Measurements from ENCODE around the gene KMT2B. TPM values are rescaled to one million over a fixed set of nuclear protein-coding genes. Genes with fewer than 3 reads are reported as not detected.

The KMT2B gene
- total RNA-seq, 2 experiments from 2014 or later, result 65.1 to 67.2 TPM

DNA sequence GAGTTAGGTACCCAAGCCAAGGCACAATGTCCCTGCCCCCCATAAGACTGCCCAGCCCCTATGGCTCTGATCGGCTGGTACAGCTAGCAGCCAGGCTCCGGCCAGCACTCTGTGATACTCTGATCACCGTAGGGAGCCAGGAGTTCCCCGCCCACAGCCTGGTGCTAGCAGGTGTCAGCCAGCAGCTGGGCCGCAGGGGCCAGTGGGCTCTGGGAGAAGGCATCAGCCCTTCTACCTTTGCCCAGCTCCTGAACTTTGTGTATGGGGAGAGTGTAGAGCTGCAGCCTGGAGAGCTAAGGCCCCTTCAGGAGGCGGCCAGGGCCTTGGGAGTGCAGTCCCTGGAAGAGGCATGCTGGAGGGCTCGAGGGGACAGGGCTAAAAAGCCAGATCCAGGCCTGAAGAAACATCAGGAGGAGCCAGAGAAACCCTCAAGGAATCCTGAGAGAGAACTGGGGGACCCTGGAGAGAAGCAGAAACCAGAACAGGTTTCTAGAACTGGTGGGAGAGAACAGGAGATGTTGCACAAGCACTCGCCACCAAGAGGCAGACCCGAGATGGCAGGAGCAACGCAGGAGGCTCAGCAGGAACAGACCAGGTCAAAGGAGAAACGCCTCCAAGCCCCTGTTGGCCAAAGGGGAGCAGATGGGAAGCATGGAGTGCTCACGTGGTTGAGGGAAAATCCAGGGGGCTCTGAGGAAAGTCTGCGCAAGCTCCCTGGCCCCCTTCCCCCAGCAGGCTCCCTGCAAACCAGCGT, 3.0 kb upstream of the KMT2B start:
- peaks cover 9% of the 10 kb centered on the region for H3K36me3 Mint-ChIP-seq (ENCODE audit: low read depth)
- no peaks in the 10 kb centered on the region for H3K9me3 Mint-ChIP-seq
- DNase-seq, result peak; percentile 38
- H3K4me3 Mint-ChIP-seq, result peak overlapping the region; percentile 87
- H3K27me3 Mint-ChIP-seq, result no peaks in the 10 kb centered on the region
- H3K27ac Mint-ChIP-seq, result peak overlapping the region; percentile 99
- H3K4me1 Mint-ChIP-seq, result peaks cover 78% of the 10 kb centered on the region
- POLR2A ChIA-PET, result interaction anchor here (0.7 to 4.3 kb wide), 2 partner anchors 12 to 299 kb away, joined by 3 to 31 read pairs; no protein-coding TSS in a partner anchor
- CTCF ChIA-PET, result interaction anchor here (0.6 to 6.0 kb wide), 9 partner anchors 10 to 362 kb away, joined by 3 to 72 read pairs (median 5); partner anchors contain the start of genes LIN37, PSENEN, U2AF1L4 and ZBTB32

DNA sequence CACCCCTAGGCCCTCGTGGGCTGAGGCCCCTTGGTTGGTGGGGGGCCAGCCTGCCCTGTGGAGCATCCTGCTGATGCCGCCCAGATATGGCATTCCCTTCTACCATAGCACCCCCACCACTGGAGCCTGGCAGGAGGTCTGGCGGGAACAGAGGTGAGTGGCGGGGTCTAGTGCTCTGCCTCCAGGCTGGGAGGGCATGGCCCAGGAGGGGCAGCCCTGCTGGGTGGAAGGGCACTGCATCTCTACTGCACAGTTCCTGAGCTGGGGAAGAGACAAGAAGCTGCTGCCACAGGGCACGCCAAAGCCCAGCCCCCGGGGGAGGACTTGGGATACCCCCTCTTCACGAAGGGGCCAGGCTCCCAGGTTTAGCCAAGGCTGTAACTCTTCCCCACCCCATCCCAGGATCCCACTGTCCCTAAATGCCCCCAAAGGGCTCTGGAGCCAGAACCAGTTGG, 2.4 kb upstream of the KMT2B start:
- POLR2A ChIA-PET, result interaction anchor here (0.6 kb wide), 1 partner anchor 33 kb away, joined by 3 read pairs; the partner anchor contains the start of gene LIN37
- H3K27ac Mint-ChIP-seq, result peak overlapping the region; percentile 94
- peaks cover 77% of the 10 kb centered on the region for H3K4me1 Mint-ChIP-seq
- no peaks in the 10 kb centered on the region for H3K9me3 Mint-ChIP-seq
- DNase-seq, result no peak
- H3K27me3 Mint-ChIP-seq, result no peaks in the 10 kb centered on the region
- peaks cover 12% of the 10 kb centered on the region for H3K36me3 Mint-ChIP-seq (ENCODE audit: low read depth)
- CTCF ChIA-PET, result interaction anchor here (0.6 to 6.0 kb wide), 8 partner anchors 10 to 362 kb away, joined by 3 to 72 read pairs (median 4); partner anchors contain the start of genes LIN37 and ZBTB32
- peak overlapping the region; percentile 87 for H3K4me3 Mint-ChIP-seq

DNA sequence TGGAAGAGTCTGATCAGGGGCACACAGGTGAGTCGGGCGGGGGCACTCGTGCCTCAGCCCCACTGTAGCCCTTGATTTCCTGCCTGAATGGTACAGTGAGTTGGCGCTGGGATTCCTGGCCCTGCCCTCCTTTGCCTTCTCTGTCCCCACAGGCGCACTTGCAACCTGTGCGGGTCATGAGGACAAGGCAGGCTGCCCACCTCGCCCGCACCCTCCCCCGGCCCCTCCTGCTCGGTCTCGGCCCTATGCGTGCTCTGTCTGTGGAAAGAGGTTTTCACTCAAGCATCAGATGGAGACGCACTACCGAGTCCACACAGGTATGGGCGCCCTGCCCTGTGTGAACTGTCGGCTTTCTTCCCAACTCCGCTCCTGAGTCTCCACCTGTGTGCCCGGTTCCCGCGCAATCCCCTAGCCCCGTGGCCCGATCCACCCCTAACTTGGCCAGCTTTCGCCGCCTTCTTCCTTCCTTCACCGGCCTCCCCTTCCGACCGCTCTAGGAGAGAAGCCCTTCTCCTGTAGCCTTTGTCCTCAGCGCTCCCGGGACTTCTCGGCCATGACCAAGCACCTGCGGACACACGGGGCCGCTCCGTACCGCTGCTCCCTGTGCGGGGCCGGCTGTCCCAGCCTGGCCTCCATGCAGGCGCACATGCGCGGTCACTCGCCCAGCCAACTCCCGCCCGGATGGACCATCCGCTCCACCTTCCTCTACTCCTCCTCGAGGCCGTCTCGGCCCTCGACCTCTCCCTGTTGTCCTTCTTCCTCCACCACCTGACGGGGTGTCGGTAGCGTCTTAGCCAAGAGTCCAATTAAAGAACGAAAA, 1.6 kb upstream of the KMT2B start:
- H3K9me3 Mint-ChIP-seq, result no peaks in the 10 kb centered on the region
- DNase-seq, result no peak
- H3K27me3 Mint-ChIP-seq, result no peaks in the 10 kb centered on the region
- H3K27ac Mint-ChIP-seq, result peak overlapping the region; percentile 94
- H3K36me3 Mint-ChIP-seq (ENCODE audit: low read depth), result peaks cover 15% of the 10 kb centered on the region
- POLR2A ChIA-PET, result interaction anchor here (0.6 kb wide), 1 partner anchor 32 kb away, joined by 3 read pairs; the partner anchor contains the start of gene LIN37
- H3K4me3 Mint-ChIP-seq, result peak overlapping the region; percentile 87
- peaks cover 69% of the 10 kb centered on the region for H3K4me1 Mint-ChIP-seq
- CTCF ChIA-PET, result interaction anchor here (0.6 to 6.0 kb wide), 5 partner anchors 14 to 167 kb away, joined by 3 to 72 read pairs (median 4); partner anchors contain the start of gene LIN37

DNA sequence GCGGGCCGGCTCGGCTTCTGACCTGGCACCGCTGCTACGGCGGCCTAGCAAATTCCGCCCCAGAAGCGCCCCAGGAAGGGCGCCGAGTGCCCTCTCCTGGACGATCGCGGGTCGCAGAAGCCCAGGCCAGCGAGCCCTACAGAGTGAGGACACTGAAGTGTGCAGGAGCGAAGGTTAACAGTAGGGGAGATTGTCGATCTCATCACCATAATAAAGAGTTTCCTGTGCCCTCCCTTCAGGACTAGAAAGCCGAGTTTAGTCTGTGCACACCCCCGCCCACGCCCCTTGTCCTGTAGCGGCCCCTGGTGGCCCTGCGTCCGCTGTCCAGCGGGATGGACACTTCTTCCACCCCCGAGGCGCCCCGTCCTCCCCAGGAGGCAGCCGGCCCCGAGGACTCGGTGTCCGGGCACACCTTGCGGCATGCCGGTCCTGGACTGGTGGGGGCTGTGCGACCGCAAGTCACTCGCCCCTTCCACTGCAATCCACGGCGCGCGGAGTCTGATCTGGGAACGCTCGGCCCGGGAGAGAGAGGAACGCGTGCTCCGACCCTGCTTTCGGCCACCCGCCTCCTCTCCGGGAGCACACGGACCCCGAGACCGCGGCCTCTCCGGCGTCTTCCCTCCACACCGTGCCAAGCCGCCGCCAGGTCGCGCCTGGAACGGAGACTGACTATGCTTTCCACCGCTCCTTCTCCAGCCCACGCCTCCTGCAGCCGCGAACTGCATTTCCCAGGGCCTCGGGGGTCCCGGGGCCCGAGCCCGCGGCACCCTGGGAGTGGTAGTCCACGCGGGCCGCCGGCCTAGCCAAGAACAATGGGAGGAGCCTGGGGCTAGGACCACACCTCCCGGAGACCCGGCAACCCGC, 770 bp upstream of the KMT2B start:
- H3K9me3 Mint-ChIP-seq, result no peaks in the 10 kb centered on the region
- H3K27ac Mint-ChIP-seq, result peak overlapping the region; percentile 94
- CTCF ChIA-PET, result interaction anchor here (1.8 to 6.0 kb wide), 3 partner anchors 15 to 31 kb away, joined by 4 to 72 read pairs (median 12); partner anchors contain the start of gene LIN37
- H3K36me3 Mint-ChIP-seq (ENCODE audit: low read depth), result peaks cover 17% of the 10 kb centered on the region
- peak overlapping the region; percentile 87 for H3K4me3 Mint-ChIP-seq
- peaks cover 66% of the 10 kb centered on the region for H3K4me1 Mint-ChIP-seq
- peak; percentile 97 for DNase-seq
- POLR2A ChIA-PET, result no interaction called here
- no peaks in the 10 kb centered on the region for H3K27me3 Mint-ChIP-seq

DNA sequence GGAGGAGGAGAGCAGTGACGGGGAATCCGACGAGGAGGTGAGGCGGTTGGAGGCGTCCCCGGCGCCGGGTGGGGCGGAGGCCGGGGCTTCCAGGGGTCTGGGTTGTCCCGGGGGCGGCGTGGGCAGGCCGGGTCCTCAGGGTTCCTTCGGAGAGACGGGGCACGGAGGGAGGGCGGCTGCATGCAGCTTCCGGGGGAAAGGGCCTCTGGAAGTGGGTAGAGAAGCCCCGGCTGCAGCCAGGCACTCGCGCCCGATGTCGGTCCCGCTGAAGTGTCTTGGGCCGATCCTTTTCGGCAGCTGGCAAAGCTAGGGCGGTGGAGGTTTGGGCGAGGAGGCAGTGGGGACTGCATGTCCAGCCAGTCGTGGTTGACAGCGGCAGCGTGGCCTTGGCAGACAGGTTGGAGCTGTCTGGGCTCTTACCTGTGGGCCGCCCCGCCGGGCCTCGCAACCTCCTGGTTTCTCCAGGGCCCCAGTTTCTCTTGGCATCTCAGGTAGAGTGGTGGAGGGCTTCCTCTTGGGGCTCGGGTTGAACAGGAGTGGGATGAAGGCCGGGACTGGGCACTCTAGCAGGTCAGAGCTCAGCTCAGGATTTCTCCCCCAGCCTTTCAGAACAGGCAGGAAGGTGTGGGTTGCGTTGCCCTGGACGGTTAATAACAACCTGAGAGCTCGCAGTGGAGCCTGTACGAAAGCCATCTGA, 690 bp downstream of the KMT2B start:
- ChIA-PET POLR2A (interaction anchor here (0.7 kb wide), 1 partner anchor 101 kb away, joined by 3 read pairs; no protein-coding TSS in a partner anchor), CTCF (interaction anchor here (0.8 to 1.1 kb wide), 4 partner anchors 12 to 24 kb away, joined by 3 to 5 read pairs (median 4); no protein-coding TSS in a partner anchor)
- Mint-ChIP-seq H3K4me3 (peak overlapping the region; percentile 87), H3K27ac (peak overlapping the region; percentile 85), H3K36me3 (ENCODE audit: low read depth) (peaks cover 28% of the 10 kb centered on the region), H3K9me3 (no peaks in the 10 kb centered on the region), H3K4me1 (peaks cover 52% of the 10 kb centered on the region), H3K27me3 (no peaks in the 10 kb centered on the region)
- peak; percentile 54 for DNase-seq

DNA sequence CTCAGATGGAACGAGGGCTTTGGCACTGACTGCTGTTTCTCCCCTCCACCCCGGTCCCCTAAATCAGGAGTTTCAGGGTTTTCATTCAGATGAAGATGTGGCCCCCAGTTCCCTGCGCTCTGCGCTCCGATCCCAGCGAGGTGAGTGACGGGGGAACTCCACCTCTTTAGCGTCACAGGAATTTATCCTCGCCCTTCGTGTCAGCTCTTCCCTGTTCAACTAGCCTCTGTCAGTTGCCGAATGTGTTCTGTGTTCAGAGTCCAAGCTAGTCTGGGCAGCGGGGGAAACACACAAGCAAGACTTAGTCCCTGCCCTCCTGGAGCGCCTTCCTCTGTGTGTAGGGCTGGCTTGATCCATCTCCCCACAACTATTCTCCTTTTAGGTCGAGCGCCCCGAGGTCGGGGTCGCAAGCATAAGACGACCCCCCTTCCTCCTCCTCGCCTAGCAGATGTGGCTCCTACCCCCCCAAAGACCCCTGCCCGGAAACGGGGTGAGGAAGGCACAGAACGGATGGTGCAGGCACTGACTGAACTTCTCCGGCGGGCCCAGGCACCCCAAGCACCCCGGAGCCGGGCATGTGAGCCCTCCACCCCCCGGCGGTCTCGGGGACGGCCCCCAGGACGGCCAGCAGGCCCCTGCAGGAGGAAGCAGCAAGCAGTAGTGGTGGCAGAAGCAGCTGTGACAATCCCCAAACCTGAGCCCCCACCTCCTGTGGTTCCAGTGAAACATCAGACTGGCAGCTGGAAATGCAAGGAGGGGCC, 1.8 kb downstream of the KMT2B start:
- Mint-ChIP-seq H3K36me3 (ENCODE audit: low read depth) (peaks cover 34% of the 10 kb centered on the region), H3K9me3 (no peaks in the 10 kb centered on the region), H3K27ac (peak overlapping the region; percentile 85)

DNA sequence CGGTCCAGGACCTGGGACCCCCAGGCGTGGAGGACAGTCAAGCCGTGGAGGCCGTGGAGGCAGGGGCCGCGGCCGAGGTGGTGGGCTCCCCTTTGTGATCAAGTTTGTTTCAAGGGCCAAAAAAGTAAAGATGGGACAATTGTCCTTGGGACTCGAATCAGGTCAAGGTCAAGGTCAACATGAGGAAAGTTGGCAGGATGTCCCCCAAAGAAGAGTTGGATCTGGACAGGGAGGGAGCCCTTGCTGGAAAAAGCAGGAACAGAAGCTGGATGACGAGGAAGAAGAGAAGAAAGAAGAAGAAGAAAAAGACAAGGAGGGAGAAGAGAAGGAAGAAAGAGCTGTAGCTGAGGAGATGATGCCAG, 2.3 kb downstream of the KMT2B start:
- Mint-ChIP-seq H3K27ac (peak overlapping the region; percentile 50), H3K4me3 (no peak overlapping the region), H3K4me1 (peaks cover 35% of the 10 kb centered on the region), H3K36me3 (ENCODE audit: low read depth) (peaks cover 38% of the 10 kb centered on the region), H3K27me3 (no peaks in the 10 kb centered on the region), H3K9me3 (no peaks in the 10 kb centered on the region)
- ChIA-PET CTCF (no interaction called here), POLR2A (no interaction called here)
- no peak for DNase-seq

More for the DNA sequence above, 1.8 kb downstream of the KMT2B start:
- Mint-ChIP-seq H3K4me1 (peaks cover 41% of the 10 kb centered on the region), H3K27me3 (no peaks in the 10 kb centered on the region), H3K4me3 (peak overlapping the region; percentile 87)
- CTCF ChIA-PET, result interaction anchor here (1.1 kb wide), 1 partner anchor 17 kb away, joined by 4 read pairs; no protein-coding TSS in a partner anchor
- POLR2A ChIA-PET, result no interaction called here
- no peak for DNase-seq

DNA sequence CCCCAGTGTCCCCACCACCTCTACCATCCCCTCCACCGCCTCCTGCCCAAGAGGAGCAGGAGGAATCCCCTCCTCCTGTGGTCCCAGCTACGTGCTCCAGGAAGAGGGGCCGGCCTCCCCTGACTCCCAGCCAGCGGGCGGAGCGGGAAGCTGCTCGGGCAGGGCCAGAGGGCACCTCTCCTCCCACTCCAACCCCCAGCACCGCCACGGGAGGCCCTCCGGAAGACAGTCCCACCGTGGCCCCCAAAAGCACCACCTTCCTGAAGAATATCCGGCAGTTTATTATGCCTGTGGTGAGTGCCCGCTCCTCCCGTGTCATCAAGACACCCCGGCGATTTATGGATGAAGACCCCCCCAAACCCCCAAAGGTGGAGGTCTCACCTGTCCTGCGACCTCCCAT, 2.8 kb downstream of the KMT2B start:
- ChIA-PET CTCF (interaction anchor here (0.8 kb wide), 1 partner anchor 19 kb away, joined by 3 read pairs; no protein-coding TSS in a partner anchor), POLR2A (no interaction called here)
- Mint-ChIP-seq H3K4me1 (peaks cover 30% of the 10 kb centered on the region), H3K36me3 (ENCODE audit: low read depth) (peaks cover 43% of the 10 kb centered on the region), H3K4me3 (no peak overlapping the region), H3K9me3 (no peaks in the 10 kb centered on the region), H3K27me3 (no peaks in the 10 kb centered on the region), H3K27ac (no peak overlapping the region)
- DNase-seq, result no peak

DNA sequence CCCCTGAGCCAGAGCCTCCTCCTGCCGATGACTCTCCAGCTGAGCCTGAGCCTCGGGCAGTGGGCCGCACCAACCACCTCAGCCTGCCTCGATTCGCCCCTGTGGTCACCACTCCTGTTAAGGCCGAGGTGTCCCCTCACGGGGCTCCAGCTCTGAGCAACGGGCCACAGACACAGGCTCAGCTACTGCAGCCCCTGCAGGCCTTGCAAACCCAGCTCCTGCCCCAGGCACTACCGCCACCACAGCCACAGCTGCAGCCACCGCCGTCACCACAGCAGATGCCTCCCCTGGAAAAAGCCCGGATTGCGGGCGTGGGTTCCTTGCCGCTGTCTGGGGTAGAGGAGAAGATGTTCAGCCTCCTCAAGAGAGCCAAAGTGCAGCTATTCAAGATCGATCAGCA, 3.6 kb downstream of the KMT2B start:
- DNase-seq, result no peak
- ChIA-PET POLR2A (no interaction called here), CTCF (interaction anchor here (0.7 to 0.8 kb wide), 2 partner anchors 18 to 19 kb away, joined by 3 to 4 read pairs; no protein-coding TSS in a partner anchor)
- no peaks in the 10 kb centered on the region for H3K27me3 Mint-ChIP-seq
- peaks cover 23% of the 10 kb centered on the region for H3K4me1 Mint-ChIP-seq
- H3K27ac Mint-ChIP-seq, result peak overlapping the region; percentile 19
- H3K36me3 Mint-ChIP-seq (ENCODE audit: low read depth), result peaks cover 50% of the 10 kb centered on the region
- no peaks in the 10 kb centered on the region for H3K9me3 Mint-ChIP-seq
- no peak overlapping the region for H3K4me3 Mint-ChIP-seq

DNA sequence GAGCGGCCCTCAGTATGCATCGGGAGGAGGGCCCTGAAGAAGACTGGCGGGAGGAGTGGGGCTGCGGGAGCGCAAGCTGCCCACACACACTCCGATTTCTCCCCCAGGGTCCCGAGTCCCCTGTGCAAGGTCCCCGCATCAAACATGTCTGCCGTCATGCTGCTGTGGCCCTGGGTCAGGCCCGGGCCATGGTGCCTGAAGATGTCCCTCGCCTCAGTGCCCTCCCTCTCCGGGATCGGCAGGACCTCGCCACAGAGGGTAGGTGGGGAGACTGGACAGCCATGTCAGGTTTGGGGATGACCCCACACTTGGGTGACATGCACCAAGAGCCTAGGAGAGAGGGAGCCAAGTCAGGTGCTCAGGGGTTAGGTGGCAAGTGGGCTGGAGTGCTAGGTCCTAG, 4.7 kb downstream of the KMT2B start:
- Mint-ChIP-seq H3K27me3 (no peaks in the 10 kb centered on the region), H3K27ac (peak overlapping the region; percentile 31), H3K4me3 (no peak overlapping the region), H3K36me3 (ENCODE audit: low read depth) (peaks cover 50% of the 10 kb centered on the region), H3K9me3 (no peaks in the 10 kb centered on the region), H3K4me1 (peaks cover 18% of the 10 kb centered on the region)
- DNase-seq, result no peak
- POLR2A ChIA-PET, result interaction anchor here (0.5 kb wide), 1 partner anchor 68 kb away, joined by 3 read pairs; no protein-coding TSS in a partner anchor
- CTCF ChIA-PET, result interaction anchor here (0.8 to 1.7 kb wide), 2 partner anchors 14 to 20 kb away, joined by 3 to 5 read pairs; partner anchors contain the start of gene IGFLR1

DNA sequence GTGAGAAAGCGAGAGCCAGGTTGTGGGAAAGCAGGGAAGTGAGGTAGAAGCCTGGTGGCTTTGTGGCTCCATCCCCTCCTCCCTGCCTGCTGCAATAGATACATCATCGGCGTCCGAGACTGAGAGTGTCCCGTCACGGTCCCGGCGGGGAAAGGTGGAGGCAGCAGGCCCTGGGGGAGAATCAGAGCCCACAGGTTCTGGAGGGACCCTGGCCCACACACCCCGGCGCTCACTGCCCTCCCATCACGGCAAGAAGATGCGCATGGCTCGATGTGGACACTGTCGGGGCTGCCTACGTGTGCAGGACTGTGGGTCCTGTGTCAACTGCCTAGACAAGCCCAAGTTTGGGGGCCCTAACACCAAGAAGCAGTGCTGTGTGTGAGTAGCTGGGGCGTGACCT, 5.1 kb downstream of the KMT2B start:
- Mint-ChIP-seq H3K9me3 (no peaks in the 10 kb centered on the region), H3K27me3 (no peaks in the 10 kb centered on the region), H3K36me3 (ENCODE audit: low read depth) (peaks cover 51% of the 10 kb centered on the region), H3K27ac (no peak overlapping the region), H3K4me1 (peaks cover 18% of the 10 kb centered on the region), H3K4me3 (no peak overlapping the region)
- ChIA-PET POLR2A (no interaction called here), CTCF (interaction anchor here (0.7 to 2.9 kb wide), 5 partner anchors 9 to 22 kb away, joined by 3 to 13 read pairs (median 3); partner anchors contain the start of genes IGFLR1, PSENEN and U2AF1L4)
- DNase-seq, result no peak

Measured in activated CD4-positive, alpha-beta T cell treated with anti-CD3 and anti-CD28 coated beads, Interleukin-2, amount 10 ng/mL, durations not matched to agents 7 days and 5 days (primary cell).